A673 (cell line): Measurements from ENCODE around the gene TTC3.

ENCODE experiments used
- CTCF ChIP-seq: fragments of 300-800, 200-600 bp; sonication (generic); conservative IDR thresholded peaks from 2 replicates; pipeline ENCODE4 v1.5.1; 2017; ENCODE audit warnings: low read depth, mild to moderate bottlenecking, antibody characterized with exemption, low read length, moderate library complexity, mixed read lengths
- EZH2 ChIP-seq: fragments of 200-600 bp; sonication (generic); IDR thresholded peaks from 2 replicates; pipeline ENCODE4 v1.6.1; 2017; ENCODE audit warnings: borderline replicate concordance, low read depth, mild to moderate bottlenecking, mixed read lengths, antibody characterized with exemption, low read length; ENCODE audit not compliant: poor library complexity, severe bottlenecking

GRCh38 chr21:37182222-37182621 lies 109.2 kb downstream of the TTC3 start:
- no peak for TF ChIP-seq CTCF
- no peak for TF ChIP-seq EZH2
